Spinal cord (tissue), 10 donors: ENCODE data around the gene PRR12. TPM values are rescaled to one million over a fixed set of nuclear protein-coding genes. Genes with fewer than 3 reads are reported as not detected.

Experiments used
- DNase-seq, 6 donors: peaks; one replicate each; pipeline versions ENCODE4 v3.0.0 to v3.0.0-alpha.2; 2013 to 2015; ENCODE audit warnings: low spot score in 6 of 6, low read depth in 4 of 6
- H3K27ac ChIP-seq: one replicate; pipeline ENCODE4 v1.5.1; 2013; ENCODE audit warnings: low read depth, low read length, control low read depth
- H3K27me3 ChIP-seq: one replicate; pipeline ENCODE4 v1.6.1; 2013; ENCODE audit warnings: low read length; ENCODE audit not compliant: control insufficient read depth, insufficient read depth
- H3K36me3 ChIP-seq: one replicate; pipeline ENCODE4 v1.6.1; 2013; ENCODE audit warnings: low read length; ENCODE audit not compliant: control insufficient read depth, insufficient read depth
- H3K4me1 ChIP-seq: one replicate; pipeline ENCODE4 v1.6.1; 2013; ENCODE audit warnings: low read length; ENCODE audit not compliant: control insufficient read depth, insufficient read depth
- H3K4me3 ChIP-seq: one replicate; pipeline ENCODE4 v1.5.1; 2013; ENCODE audit warnings: low read depth, low read length, control low read depth
- H3K9me3 ChIP-seq: one replicate; pipeline ENCODE4 v1.6.1; 2013; ENCODE audit warnings: low read length; ENCODE audit not compliant: control insufficient read depth, insufficient read depth
- WGBS: methylation state at CpG from one replicate; pipeline ENCODE4 v1.1.5; 2013; ENCODE audit warnings: missing lambda C conversion rate; ENCODE audit not compliant: insufficient coverage; 5-methylcytosine and 5-hydroxymethylcytosine counted together
- polyA plus RNA-seq, 2 donors: library from polyadenylated mRNA; unstranded; fragments of 120-200 nt; gene quantifications; one replicate each; pipeline ENCODE4 v1.2.1, GENCODE V29; 2013; ENCODE audit not compliant: insufficient read length in 2 of 2
- small RNA-seq: library from RNA; depleted of rRNA; stranded (forward); fragments of <200 nt; gene quantifications from one replicate; pipeline ENCODE3, GENCODE V24; 2014; ENCODE audit warnings: low replicate concordance
- total RNA-seq, 2 donors: library from RNA; depleted of rRNA in 1 of 2; stranded (reverse); fragments of 120-200 nt in 1 of 2; fragments of >200 nt in 1 of 2; gene quantifications; one replicate each; pipeline versions ENCODE4 v1.2.3 to v1.2.4, GENCODE V29; 2013 to 2014
- donor health status: healthy.

Gene PRR12
- total and polyA plus RNA-seq, 4 donors = 6.6 to 42.3 (median 22.9) TPM

GRCh38 chr19:49669516-49669915 lies 78.5 kb downstream of the PRR12 start:
- no peak for DNase-seq
- no peak overlapping the region for H3K4me3 ChIP-seq
- WGBS = 97% methylated on average over 3 of the region's 3 CpGs

GRCh38 chr19:49672131-49672919 lies 81.3 kb downstream of the PRR12 start:
- Histone ChIP-seq H3K4me1 (peaks cover 17% of the 10 kb centered on the region), H3K27ac (peak overlapping the region; percentile 33), H3K36me3 (peaks cover 11% of the 10 kb centered on the region), H3K4me3 (peak overlapping the region; percentile 18), H3K27me3 (no peaks in the 10 kb centered on the region), H3K9me3 (no peaks in the 10 kb centered on the region)
- peak in 2 of 6 donors; percentile 80 to 81 for DNase-seq
- 20% methylated on average over 26 of the region's 28 CpGs for WGBS

More at GRCh38 chr19:49669516-49669915, 78.5 kb downstream of the PRR12 start:
- H3K36me3 ChIP-seq = peaks cover 11% of the 10 kb centered on the region
- H3K27ac ChIP-seq = no peak overlapping the region
- no peaks in the 10 kb centered on the region for H3K9me3 ChIP-seq
- H3K4me1 ChIP-seq = peaks cover 33% of the 10 kb centered on the region
- no peaks in the 10 kb centered on the region for H3K27me3 ChIP-seq

Small RNAs within 50 kb of the gene (small RNA-seq; reads per million reads assigned to genes)
- not detected for gene RF00019

Other genes with a start within 250 kb of the PRR12 start
- 10 to 100 TPM; 10.6 to 35.6 TPM for gene TEAD2, start 228.8 kb upstream of the PRR12 start, total RNA-seq
- 10 to 100 TPM; 33.2 to 33.3 TPM for gene TEAD2, start 228.8 kb upstream of the PRR12 start, polyA plus RNA-seq
- 1 to 10 TPM in 1 of 2 donors, under 1 TPM in 1; 0.69 to 3.4 TPM for gene DKKL1, start 227.3 kb upstream of the PRR12 start, total RNA-seq
- 1 to 10 TPM; 2.7 to 3.2 TPM for gene DKKL1, start 227.3 kb upstream of the PRR12 start, polyA plus RNA-seq
- 1 to 10 TPM in 1 of 2 donors, under 1 TPM in 1; 0.30 to 1.3 TPM for gene KASH5, start 202.9 kb upstream of the PRR12 start, total RNA-seq
- under 1 TPM; 0.21 to 0.40 TPM for gene KASH5, start 202.9 kb upstream of the PRR12 start, polyA plus RNA-seq
- not detected for gene PTH2, start 167.7 kb upstream of the PRR12 start, total RNA-seq
- not detected for gene PTH2, start 167.7 kb upstream of the PRR12 start, polyA plus RNA-seq
- not detected for gene GFY, start 165.8 kb upstream of the PRR12 start, total RNA-seq
- gene GFY, start 165.8 kb upstream of the PRR12 start, polyA plus RNA-seq = under 1 TPM; 0.54 TPM
- 1 to 10 TPM in 1 of 2 donors, under 1 TPM in 1; 0.55 to 4.2 TPM for gene SLC17A7, start 149.7 kb upstream of the PRR12 start, total RNA-seq
- gene SLC17A7, start 149.7 kb upstream of the PRR12 start, polyA plus RNA-seq = 1 to 10 TPM in 1 of 2 donors, under 1 TPM in 1; 0.51 to 1.1 TPM
- 10 to 100 TPM; 56.6 to 96.3 TPM for gene PIH1D1, start 139.4 kb upstream of the PRR12 start, total RNA-seq
- 10 to 100 TPM; 71.5 to 81.6 TPM for gene PIH1D1, start 139.4 kb upstream of the PRR12 start, polyA plus RNA-seq
- 10 to 100 TPM; 15.7 to 22.3 TPM for gene ALDH16A1, start 138.0 kb upstream of the PRR12 start, total RNA-seq
- 10 to 100 TPM; 16.1 to 18.2 TPM for gene ALDH16A1, start 138.0 kb upstream of the PRR12 start, polyA plus RNA-seq
- 1 to 10 TPM; 1.2 to 4.1 TPM for gene FLT3LG, start 117.0 kb upstream of the PRR12 start, total RNA-seq
- gene FLT3LG, start 117.0 kb upstream of the PRR12 start, polyA plus RNA-seq = 1 to 10 TPM; 4.8 to 5.2 TPM
- gene RPL13A, start 103.6 kb upstream of the PRR12 start, total RNA-seq = 1,000 to 10,000 TPM; 1,320 to 2,994 TPM
- gene RPL13A, start 103.6 kb upstream of the PRR12 start, polyA plus RNA-seq = 1,000 to 10,000 TPM; 1,955 to 2,049 TPM
- 1,000 to 10,000 TPM; 1,713 to 3,396 TPM for gene RPS11, start 94.7 kb upstream of the PRR12 start, total RNA-seq
- 1,000 to 10,000 TPM; 1,893 to 1,945 TPM for gene RPS11, start 94.7 kb upstream of the PRR12 start, polyA plus RNA-seq
- 100 to 1,000 TPM in 1 of 2 donors, 10 to 100 TPM in 1; 67.9 to 339 TPM for gene FCGRT, start 78.5 kb upstream of the PRR12 start, total RNA-seq
- 100 to 1,000 TPM in 1 of 2 donors, 10 to 100 TPM in 1; 80.2 to 131 TPM for gene FCGRT, start 78.5 kb upstream of the PRR12 start, polyA plus RNA-seq
- gene RCN3, start 63.2 kb upstream of the PRR12 start, total RNA-seq = 10 to 100 TPM; 24.9 to 85.2 TPM
- gene RCN3, start 63.2 kb upstream of the PRR12 start, polyA plus RNA-seq = 10 to 100 TPM; 14.5 to 36.5 TPM
- 10 to 100 TPM; 32.2 to 86.1 TPM for gene NOSIP, start 10.6 kb upstream of the PRR12 start, total RNA-seq
- gene NOSIP, start 10.6 kb upstream of the PRR12 start, polyA plus RNA-seq = 10 to 100 TPM; 63.9 to 67.4 TPM
- under 1 TPM; 0.79 to 0.83 TPM for gene PRRG2, start 9.9 kb upstream of the PRR12 start, total RNA-seq
- gene PRRG2, start 9.9 kb upstream of the PRR12 start, polyA plus RNA-seq = 1 to 10 TPM in 1 of 2 donors, under 1 TPM in 1; 0.78 to 1.5 TPM
- gene RRAS, start 49.0 kb downstream of the PRR12 start, total RNA-seq = 10 to 100 TPM in 1 of 2 donors, 1 to 10 TPM in 1; 4.7 to 16.7 TPM
- gene RRAS, start 49.0 kb downstream of the PRR12 start, polyA plus RNA-seq = 10 to 100 TPM; 13.4 to 16.7 TPM
- gene SCAF1, start 51.0 kb downstream of the PRR12 start, total RNA-seq = 10 to 100 TPM; 11.8 to 12.2 TPM
- gene SCAF1, start 51.0 kb downstream of the PRR12 start, polyA plus RNA-seq = 10 to 100 TPM; 66.3 to 70.8 TPM
- gene IRF3, start 74.7 kb downstream of the PRR12 start, total RNA-seq = 10 to 100 TPM; 21.8 to 63.9 TPM
- gene IRF3, start 74.7 kb downstream of the PRR12 start, polyA plus RNA-seq = 10 to 100 TPM; 39.2 to 51.4 TPM
- 1 to 10 TPM in 1 of 2 donors, under 1 TPM in 1; 0.89 to 7.6 TPM for gene BCL2L12, start 74.8 kb downstream of the PRR12 start, total RNA-seq
- gene BCL2L12, start 74.8 kb downstream of the PRR12 start, polyA plus RNA-seq = 10 to 100 TPM in 1 of 2 donors, 1 to 10 TPM in 1; 8.2 to 15.0 TPM
- 100 to 1,000 TPM; 150 to 186 TPM for gene PRMT1, start 86.1 kb downstream of the PRR12 start, total RNA-seq
- gene PRMT1, start 86.1 kb downstream of the PRR12 start, polyA plus RNA-seq = 100 to 1,000 TPM; 221 to 249 TPM
- gene ADM5, start 98.4 kb downstream of the PRR12 start, total RNA-seq = under 1 TPM; 0.69 to 0.88 TPM
- gene ADM5, start 98.4 kb downstream of the PRR12 start, polyA plus RNA-seq = 1 to 10 TPM; 3.1 to 3.3 TPM
- 10 to 100 TPM; 23.2 to 32.4 TPM for gene CPT1C, start 99.9 kb downstream of the PRR12 start, total RNA-seq
- 100 to 1,000 TPM; 110 to 128 TPM for gene CPT1C, start 99.9 kb downstream of the PRR12 start, polyA plus RNA-seq
- under 1 TPM; 0.10 to 0.50 TPM for gene TSKS, start 172.1 kb downstream of the PRR12 start, total RNA-seq
- under 1 TPM; 0.35 to 0.47 TPM for gene TSKS, start 172.1 kb downstream of the PRR12 start, polyA plus RNA-seq
- 10 to 100 TPM; 58.5 to 61.6 TPM for gene AP2A1, start 175.8 kb downstream of the PRR12 start, total RNA-seq
- gene AP2A1, start 175.8 kb downstream of the PRR12 start, polyA plus RNA-seq = 100 to 1,000 TPM; 151 to 156 TPM
- 10 to 100 TPM; 17.2 to 29.0 TPM for gene FUZ, start 222.1 kb downstream of the PRR12 start, total RNA-seq
- gene FUZ, start 222.1 kb downstream of the PRR12 start, polyA plus RNA-seq = 10 to 100 TPM; 32.6 to 35.0 TPM
- gene MED25, start 227.1 kb downstream of the PRR12 start, total RNA-seq = 10 to 100 TPM; 16.7 to 21.8 TPM
- 10 to 100 TPM; 64.7 to 68.2 TPM for gene MED25, start 227.1 kb downstream of the PRR12 start, polyA plus RNA-seq